DND-41 (cell line): ENCODE measurements around the gene SYNCRIP.
"Not testable (repeated sequence)": the region's sequence is repeated elsewhere in the genome, so short reads cannot be mapped to it uniquely, and the experiment has no call there.

Source experiments
- ATAC-seq: fragments of 200-7000 bp; cut with Tn5 transposase; 3 replicates; pipeline ENCODE4 v1.9.1; 2021; ENCODE audit warnings: low read depth; ENCODE audit not compliant: insufficient read depth
- DNase-seq: peaks from one replicate; pipeline ENCODE4 v3.0.0-alpha.2; 2020
- H2AFZ ChIP-seq: 2 replicates; pipeline ENCODE4 v1.6.0; 2012; ENCODE audit warnings: low read depth, low read length
- H3K27ac ChIP-seq: 2 replicates; pipeline ENCODE4 v1.5.1; 2012; ENCODE audit warnings: low read length, inconsistent platforms
- H3K27me3 ChIP-seq: fragments of 200-600 bp; sonication (generic); 2 replicates; pipeline ENCODE4 v1.6.0; 2012; ENCODE audit warnings: low read length, mild to moderate bottlenecking, inconsistent platforms; ENCODE audit not compliant: insufficient read depth, poor library complexity
- H3K36me3 ChIP-seq: 2 replicates; pipeline ENCODE4 v1.5.1; 2012; ENCODE audit warnings: low read length, inconsistent platforms; ENCODE audit not compliant: insufficient read depth
- H3K4me1 ChIP-seq: 2 replicates; pipeline ENCODE4 v1.5.1; 2012; ENCODE audit warnings: mild to moderate bottlenecking, low read length; ENCODE audit not compliant: insufficient read depth
- H3K4me2 ChIP-seq: 2 replicates; pipeline ENCODE4 v1.6.0; 2012; ENCODE audit warnings: mild to moderate bottlenecking, moderate library complexity, low read length, inconsistent platforms; ENCODE audit not compliant: insufficient read depth
- H3K4me3 ChIP-seq, 2 experiments: fragments of 200-600 bp in 1 of 2; shearing (Covaris generic) in 1 of 2; 2 replicates each; pipeline ENCODE4 v1.5.1; 2012 to 2016; ENCODE audit warnings: inconsistent platforms in 2 of 2, low read length in 2 of 2, mild to moderate bottlenecking in 2 of 2, low read depth in 1 of 2, moderate library complexity in 1 of 2
- H3K79me2 ChIP-seq: 2 replicates; pipeline ENCODE4 v1.6.0; 2012; ENCODE audit warnings: low read length, inconsistent platforms; ENCODE audit not compliant: insufficient read depth
- H3K9ac ChIP-seq: 2 replicates; pipeline ENCODE4 v1.6.0; 2012; ENCODE audit warnings: low read depth, mild to moderate bottlenecking, inconsistent platforms, low read length, moderate library complexity
- H3K9me3 ChIP-seq: 2 replicates; pipeline ENCODE4 v1.5.1; 2012; ENCODE audit warnings: low read length, moderate library complexity, mild to moderate bottlenecking, inconsistent platforms; ENCODE audit not compliant: insufficient read depth, severe bottlenecking
- H4K20me1 ChIP-seq: 2 replicates; pipeline ENCODE4 v1.6.0; 2012; ENCODE audit warnings: low read length; ENCODE audit not compliant: insufficient read depth
- CTCF ChIP-seq: IDR thresholded peaks from 2 replicates; pipeline ENCODE4 v1.5.1; 2012; ENCODE audit warnings: borderline replicate concordance, low read length, moderate library complexity, mild to moderate bottlenecking; ENCODE audit not compliant: poor library complexity, severe bottlenecking; ENCODE audit errors: extremely low read depth
- EZH2 ChIP-seq: IDR thresholded peaks from 3 replicates; pipeline ENCODE4 v1.6.1; 2012; ENCODE audit warnings: borderline replicate concordance, low read depth, mild to moderate bottlenecking, moderate library complexity, low read length, inconsistent platforms; ENCODE audit not compliant: severe bottlenecking

SYNCRIP gene

GRCh38 chr6:85565736-85566135 is 77.0 kb downstream of the SYNCRIP start:
- Histone ChIP-seq H2AFZ (no peak overlapping the region), H3K27me3 (no peaks in the 10 kb centered on the region), H3K4me1 (no peaks in the 10 kb centered on the region), H3K27ac (no peak overlapping the region), H3K4me2 (0 out of 2 replicates have a peak overlapping the region, but pooled peaks have one; percentile 7), H3K9ac (no peak overlapping the region), H3K4me3 (no peak overlapping the region), H3K36me3 (peaks cover 10% of the 10 kb centered on the region; the same call in 1 of the 2 replicates), H4K20me1 (no peaks in the 10 kb centered on the region), H3K9me3 (no peaks in the 10 kb centered on the region), H3K79me2 (no peaks in the 10 kb centered on the region)
- ATAC-seq (no peak), DNase-seq (no peak)
- TF ChIP-seq CTCF (no peak), EZH2 (no peak)

- DNase-seq, H3K27me3 ChIP-seq, H4K20me1 ChIP-seq, H3K9me3 ChIP-seq, H3K4me1 ChIP-seq, H3K4me2 ChIP-seq, H3K79me2 ChIP-seq, H3K9ac ChIP-seq, H3K4me3 ChIP-seq, ATAC-seq, H3K36me3 ChIP-seq, H2AFZ ChIP-seq, H3K27ac ChIP-seq: not testable (repeated sequence)
Measured at GRCh38 chr6:85564223-85564622, 78.5 kb downstream of the SYNCRIP start.
